Retinal pigment epithelial cell (primary cell): Measurements from ENCODE around the gene PDK1.
A peak's percentile ranks its signal among the peaks of the same experiment; 100 is the strongest.

Experiments used
- DNase-seq: peaks from one replicate; pipeline ENCODE4 v3.0.0-alpha.2; 2010; ENCODE audit warnings: low read depth
- H3K4me3 ChIP-seq: 2 replicates; pipeline ENCODE4 v1.5.1; 2011; ENCODE audit warnings: mild to moderate bottlenecking, low read length, control low read depth, moderate library complexity
- TF ChIP-seq, protein P1 (sequence below): conservative IDR thresholded peaks from 2 replicates; pipeline ENCODE4 v1.5.1; 2011; ENCODE audit warnings: low read depth, low read length, control low read depth, inconsistent platforms

The PDK1 gene

DNA sequence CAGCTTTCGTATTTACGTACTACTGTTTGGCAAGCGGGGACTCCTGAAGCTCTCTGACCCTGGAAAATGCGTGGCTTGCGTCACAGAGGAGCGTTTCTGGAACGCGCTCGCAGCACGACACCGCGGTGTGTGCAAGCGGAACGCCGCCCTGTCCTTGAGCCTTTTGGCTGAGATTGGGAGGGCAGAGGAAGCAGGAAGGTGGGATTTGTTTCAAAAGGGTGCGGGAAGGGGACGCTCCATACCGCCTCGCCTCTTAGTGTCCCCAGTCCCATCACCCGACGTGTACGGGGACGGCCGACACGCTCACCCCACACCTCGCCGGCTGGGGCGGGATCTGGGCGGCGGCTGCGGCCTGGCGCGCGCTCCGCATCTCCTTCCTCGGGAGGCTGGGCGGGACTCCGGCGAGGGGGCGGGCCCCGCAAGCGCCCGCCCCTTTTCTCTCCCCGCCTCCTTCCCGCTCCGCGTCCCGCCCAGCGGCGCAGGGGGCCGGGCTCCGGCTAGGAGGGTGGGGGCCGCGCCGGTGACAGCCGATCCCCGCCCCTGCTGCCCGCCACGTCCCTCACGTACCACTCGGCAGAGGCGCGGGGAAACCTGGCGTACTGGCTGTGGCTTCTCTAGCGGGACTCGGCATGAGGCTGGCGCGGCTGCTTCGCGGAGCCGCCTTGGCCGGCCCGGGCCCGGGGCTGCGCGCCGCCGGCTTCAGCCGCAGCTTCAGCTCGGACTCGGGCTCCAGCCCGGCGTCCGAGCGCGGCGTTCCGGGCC lies at the start of gene PDK1:
PDK1 (plus strand) TSS at position 569 of the 762 bp plus-strand sequence; CDS start at position 630, 61 bp downstream.
- peak; percentile 48 for DNase-seq
- TF ChIP-seq, protein P1, sequence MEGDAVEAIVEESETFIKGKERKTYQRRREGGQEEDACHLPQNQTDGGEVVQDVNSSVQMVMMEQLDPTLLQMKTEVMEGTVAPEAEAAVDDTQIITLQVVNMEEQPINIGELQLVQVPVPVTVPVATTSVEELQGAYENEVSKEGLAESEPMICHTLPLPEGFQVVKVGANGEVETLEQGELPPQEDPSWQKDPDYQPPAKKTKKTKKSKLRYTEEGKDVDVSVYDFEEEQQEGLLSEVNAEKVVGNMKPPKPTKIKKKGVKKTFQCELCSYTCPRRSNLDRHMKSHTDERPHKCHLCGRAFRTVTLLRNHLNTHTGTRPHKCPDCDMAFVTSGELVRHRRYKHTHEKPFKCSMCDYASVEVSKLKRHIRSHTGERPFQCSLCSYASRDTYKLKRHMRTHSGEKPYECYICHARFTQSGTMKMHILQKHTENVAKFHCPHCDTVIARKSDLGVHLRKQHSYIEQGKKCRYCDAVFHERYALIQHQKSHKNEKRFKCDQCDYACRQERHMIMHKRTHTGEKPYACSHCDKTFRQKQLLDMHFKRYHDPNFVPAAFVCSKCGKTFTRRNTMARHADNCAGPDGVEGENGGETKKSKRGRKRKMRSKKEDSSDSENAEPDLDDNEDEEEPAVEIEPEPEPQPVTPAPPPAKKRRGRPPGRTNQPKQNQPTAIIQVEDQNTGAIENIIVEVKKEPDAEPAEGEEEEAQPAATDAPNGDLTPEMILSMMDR = no peak
- H3K4me3 ChIP-seq = peak within 1 kb of the TSS; percentile 83

DNA sequence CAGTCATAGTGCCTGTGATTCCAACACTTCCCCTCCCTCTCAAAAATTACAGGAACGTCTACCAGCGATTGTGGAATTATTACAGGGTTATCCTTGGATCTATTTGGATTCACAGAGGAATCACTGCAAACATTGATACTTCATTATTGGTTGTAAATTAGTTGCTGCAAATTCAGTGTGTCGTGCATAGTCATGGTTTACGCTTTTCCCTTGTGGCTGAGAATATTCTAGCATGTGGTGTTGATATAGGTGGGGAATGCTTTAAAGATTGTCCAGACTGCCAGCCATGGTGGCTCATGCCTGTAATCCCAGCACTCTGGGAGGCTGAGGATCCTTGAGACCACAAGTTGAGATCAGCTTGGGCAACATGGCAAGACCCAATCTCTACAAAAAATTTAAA lies 48.7 kb upstream of the PDK1 start:
- TF ChIP-seq, protein P1 = no peak
- no peak overlapping the region for H3K4me3 ChIP-seq
- DNase-seq = no peak

DNA sequence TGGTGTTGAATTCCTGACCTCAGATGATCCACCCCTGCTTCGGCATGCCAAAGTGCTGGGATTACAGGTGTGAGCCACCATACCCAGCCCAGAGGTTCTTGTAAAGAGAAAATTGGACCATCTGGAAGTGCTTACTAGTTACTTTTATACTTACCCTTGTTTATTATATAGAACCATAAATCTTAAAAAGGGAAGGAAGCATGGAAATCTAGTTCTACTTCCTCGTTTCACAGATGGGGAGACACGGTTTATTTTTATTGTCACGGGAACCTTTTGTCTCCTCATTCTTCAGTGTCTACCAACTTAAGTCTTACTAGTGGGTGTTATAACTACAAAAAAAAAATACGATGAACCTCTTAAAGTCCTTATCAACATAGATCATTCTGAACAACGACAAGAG lies 45.8 kb upstream of the PDK1 start:
- TF ChIP-seq, protein P1 = no peak
- no peak overlapping the region for H3K4me3 ChIP-seq
- no peak for DNase-seq

DNA sequence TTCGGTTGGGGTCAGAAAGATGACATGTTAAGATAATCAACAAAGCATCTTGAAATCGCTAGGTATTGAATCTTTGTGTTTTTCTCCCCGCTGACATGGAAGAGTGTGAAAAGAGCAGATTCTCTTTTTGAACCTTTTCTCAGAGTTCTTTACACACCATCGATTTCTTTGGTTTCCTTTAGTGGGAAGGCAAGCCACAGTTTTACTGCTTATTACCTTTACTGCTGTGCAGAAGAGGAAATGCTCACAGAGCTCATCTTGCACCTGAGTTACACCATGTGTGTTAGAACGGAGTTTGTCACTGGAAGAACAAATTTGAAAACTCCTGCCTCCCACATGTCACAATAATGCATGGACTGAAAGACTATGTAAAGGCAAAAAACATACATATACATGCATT lies 45.3 kb upstream of the PDK1 start:
- H3K4me3 ChIP-seq = no peak overlapping the region
- DNase-seq = no peak
- TF ChIP-seq, protein P1 = no peak

DNA sequence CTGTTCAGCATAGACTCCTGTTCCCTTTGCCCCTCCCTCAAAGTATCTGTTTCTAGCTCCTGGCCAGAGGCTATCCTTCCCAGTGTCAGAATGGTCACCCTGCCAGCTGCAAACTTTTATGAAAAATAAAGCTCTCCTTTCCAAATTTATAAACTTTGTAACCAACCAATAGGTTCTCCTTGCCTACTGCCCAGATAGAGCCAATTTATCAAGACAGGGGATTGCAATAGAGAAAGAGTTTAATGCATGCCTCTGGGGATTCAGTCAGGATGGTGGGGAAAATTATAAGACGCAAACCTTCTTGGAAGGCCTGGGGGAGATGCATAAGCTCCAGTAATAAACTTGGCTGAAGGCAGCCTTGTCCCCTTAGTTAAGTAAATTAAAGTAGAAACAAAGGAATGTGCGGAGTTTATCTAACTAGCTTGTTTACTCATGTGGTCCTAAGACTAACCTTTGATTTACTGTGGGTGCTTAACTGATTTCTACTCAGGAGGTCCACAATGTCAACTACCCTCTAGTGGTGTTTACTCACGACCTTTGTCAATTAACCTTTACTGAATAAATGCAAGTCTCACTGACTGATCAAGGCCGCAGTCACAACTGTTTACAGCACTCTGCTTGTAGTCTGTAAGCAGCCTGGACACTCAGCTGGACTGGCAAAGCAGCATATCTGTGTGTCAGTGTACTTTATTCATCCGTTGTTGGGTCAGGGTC lies 42.9 kb upstream of the PDK1 start:
- no peak overlapping the region for H3K4me3 ChIP-seq
- TF ChIP-seq, protein P1 = no peak
- DNase-seq = no peak

DNA sequence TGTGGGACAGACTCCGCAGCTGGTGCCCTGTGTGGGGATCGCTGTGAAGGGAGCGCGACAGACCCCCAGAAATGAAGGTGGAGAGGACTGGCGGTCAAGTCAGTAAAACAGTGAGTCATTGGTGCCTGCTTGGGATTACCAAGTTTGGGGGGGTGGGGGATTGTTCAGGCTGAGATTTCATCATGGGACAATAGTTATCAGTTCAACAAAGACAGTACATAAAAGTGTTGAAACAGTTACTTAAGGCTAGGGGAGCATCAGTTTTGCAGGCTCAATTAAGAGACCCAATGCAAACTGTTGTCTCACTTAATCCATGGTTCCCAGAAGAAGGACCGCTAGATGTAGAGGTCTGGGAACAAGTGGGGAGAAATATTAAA lies 42.4 kb upstream of the PDK1 start:
- TF ChIP-seq, protein P1 = no peak
- no peak overlapping the region for H3K4me3 ChIP-seq
- DNase-seq = no peak
